ENCODE data around the gene EFEMP2.
A peak's percentile ranks its signal among the peaks of the same experiment; 100 is the strongest.

EFEMP2 gene

GRCh38 chr11:65826984-65827735 lies 45.4 kb downstream of the EFEMP2 start:
- no peak for DNase-seq (ENCODE audit: low spot score)

- no peak for DNase-seq (ENCODE audit: low spot score)
These were observed 49.6 kb downstream of the EFEMP2 start for GRCh38 chr11:65822776-65823528.

GRCh38 chr11:65821107-65821506 lies 51.5 kb downstream of the EFEMP2 start:
- no peak for DNase-seq (ENCODE audit: low spot score)

- peak; percentile 96 for DNase-seq (ENCODE audit: low spot score)
These were observed 54.5 kb downstream of the EFEMP2 start for GRCh38 chr11:65817835-65818680.

GRCh38 chr11:65817312-65817834 lies 55.2 kb downstream of the EFEMP2 start:
- DNase-seq (ENCODE audit: low spot score), result no peak

- no peak for DNase-seq (ENCODE audit: low spot score)
These were observed 55.9 kb downstream of the EFEMP2 start for GRCh38 chr11:65816696-65817095.

All from left forelimb (tissue), 1 donor.